Fibroblast of skin of right biceps (primary cell): ENCODE measurements around the gene RAB27B.

ENCODE experiments used
- DNase-seq: peaks from one replicate; pipeline ENCODE4 v3.0.0-alpha.2; 2013

Gene RAB27B

GRCh38 chr18:54872681-54873080, 44.4 kb downstream of the RAB27B start:
- no peak for DNase-seq

GRCh38 chr18:54873884-54874255, 45.6 kb downstream of the RAB27B start:
- DNase-seq = no peak

- no peak for DNase-seq
Measured at GRCh38 chr18:54875063-54875462, 46.8 kb downstream of the RAB27B start.

GRCh38 chr18:54877076-54877475, 48.8 kb downstream of the RAB27B start:
- DNase-seq = peak; percentile 26

GRCh38 chr18:54878159-54878622, 49.9 kb downstream of the RAB27B start:
- DNase-seq = peak; percentile 15

- peak; percentile 6 for DNase-seq
Measured at GRCh38 chr18:54878659-54879358, 50.5 kb downstream of the RAB27B start.

- no peak for DNase-seq
Measured at GRCh38 chr18:54879691-54880090, 51.4 kb downstream of the RAB27B start.

GRCh38 chr18:54880395-54881105, 52.3 kb downstream of the RAB27B start:
- peak; percentile 75 for DNase-seq

GRCh38 chr18:54881229-54881768, 53.0 kb downstream of the RAB27B start:
- no peak for DNase-seq

- DNase-seq = no peak
Measured at GRCh38 chr18:54882318-54882717, 54.0 kb downstream of the RAB27B start.

GRCh38 chr18:54883816-54884604, 55.7 kb downstream of the RAB27B start:
- DNase-seq = peak; percentile 11

GRCh38 chr18:54888378-54888777, 60.1 kb downstream of the RAB27B start:
- DNase-seq = no peak

GRCh38 chr18:54888933-54889332, 60.7 kb downstream of the RAB27B start:
- DNase-seq = peak; percentile 55

GRCh38 chr18:54899500-54899899, 71.2 kb downstream of the RAB27B start:
- no peak for DNase-seq

- no peak for DNase-seq
Measured at GRCh38 chr18:54900290-54900689, 72.0 kb downstream of the RAB27B start.

- DNase-seq = no peak
Measured at GRCh38 chr18:54904581-54904980, 76.3 kb downstream of the RAB27B start.

- no peak for DNase-seq
Measured at GRCh38 chr18:54905629-54906028, 77.4 kb downstream of the RAB27B start.

- DNase-seq = peak; percentile 60
Measured at GRCh38 chr18:54906331-54907185, 78.3 kb downstream of the RAB27B start.

GRCh38 chr18:54909538-54909937, 81.3 kb downstream of the RAB27B start:
- no peak for DNase-seq

- DNase-seq = no peak
Measured at GRCh38 chr18:54910161-54910919, 82.1 kb downstream of the RAB27B start.

GRCh38 chr18:54911551-54911950, 83.3 kb downstream of the RAB27B start:
- no peak for DNase-seq

- no peak for DNase-seq
Measured at GRCh38 chr18:54914816-54915215, 86.5 kb downstream of the RAB27B start.
